Measurements from ENCODE around the gene CHD9.

Gene CHD9

GRCh38 chr16:53078247-53078646 lies 23.5 kb downstream of the CHD9 start:
- H3K27ac ChIP-seq: no peak overlapping the region
- no peak overlapping the region for H3K9ac ChIP-seq
- H3K9me3 ChIP-seq (replicated peaks in 1 of 11): peaks cover 24 to 37% (median 28%) of the 10 kb centered on the region in 11 experiments
- no peaks in the 10 kb centered on the region for H3K27me3 ChIP-seq
- H3K4me1 ChIP-seq: peaks cover 30 to 58% (median 45%) of the 10 kb centered on the region in 10 experiments
- H4K20me1 ChIP-seq: no peaks in the 10 kb centered on the region; a peak in 2 of 22 replicates
- H3K4me3 ChIP-seq: no peak overlapping the region
- no peak overlapping the region; a peak in 1 of 22 replicates for H3K4me2 ChIP-seq
- peaks cover 3 to 51% (median 26%) of the 10 kb centered on the region in 11 experiments; a peak in 20 of 22 replicates for H3K36me3 ChIP-seq
- TF ChIP-seq Cebpa-rat (IDR thresholded peaks at IDR 0.05): no peak

DNA sequence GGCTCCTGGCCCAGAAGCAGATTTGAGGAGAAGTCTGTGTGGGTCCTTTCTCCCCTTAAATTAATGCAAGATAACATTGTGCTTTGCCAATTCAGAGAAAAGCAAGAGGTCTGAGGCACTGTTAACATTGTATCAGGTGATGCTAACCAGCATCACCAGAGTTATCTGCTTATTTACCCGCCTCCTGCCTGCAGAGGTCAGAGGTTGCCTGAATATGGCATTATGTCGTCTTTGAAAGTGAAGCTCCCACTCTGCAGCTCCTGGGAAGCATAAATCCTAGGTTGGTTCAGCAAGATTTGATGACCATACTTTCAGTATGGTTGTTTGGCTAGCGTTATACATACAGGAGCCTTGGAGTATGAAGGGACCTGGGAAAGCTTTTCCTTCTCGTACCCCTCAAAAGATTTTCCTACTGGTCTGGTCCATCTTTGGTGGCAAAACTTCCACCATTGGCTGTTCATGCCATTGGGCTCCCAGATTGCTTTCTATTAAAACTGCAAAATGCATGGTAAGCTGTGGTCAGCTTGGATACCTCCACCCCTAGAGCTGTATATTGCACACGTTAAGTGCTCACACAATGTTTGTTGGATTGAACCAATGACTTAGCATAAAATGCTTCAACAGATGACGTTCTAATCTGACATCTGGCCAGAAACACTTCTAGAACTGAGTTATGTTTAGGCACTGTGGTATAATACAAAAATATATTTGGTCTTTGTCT lies 24.1 kb downstream of the CHD9 start:
- TF ChIP-seq Cebpa-rat (IDR thresholded peaks at IDR 0.05): no peak
- no peak overlapping the region for H3K4me3 ChIP-seq
- no peak overlapping the region for H3K9ac ChIP-seq
- no peaks in the 10 kb centered on the region; a peak in 2 of 22 replicates for H4K20me1 ChIP-seq
- peak overlapping the region in 1 of 11 experiments; percentile 12; a peak in 1 of 22 replicates for H3K27ac ChIP-seq
- H3K4me1 ChIP-seq: peaks cover 30 to 62% (median 49%) of the 10 kb centered on the region in 10 experiments
- no peaks in the 10 kb centered on the region for H3K27me3 ChIP-seq
- peaks cover 17 to 30% (median 21%) of the 10 kb centered on the region in 11 experiments for H3K9me3 ChIP-seq (replicated peaks in 1 of 11)
- H3K36me3 ChIP-seq: peaks cover 0 to 51% (median 21%) of the 10 kb centered on the region in 11 experiments; a peak in 19 of 22 replicates
- H3K4me2 ChIP-seq: peak overlapping the region in 2 of 11 experiments; percentile 10 to 12; a peak in 3 of 22 replicates

GRCh38 chr16:53080345-53081031 lies 25.7 kb downstream of the CHD9 start:
- Histone ChIP-seq H3K4me3 (no peak overlapping the region), H3K27ac (peak overlapping the region in 2 of 11 experiments; percentile 4 to 30; a peak in 1 of 22 replicates), H3K4me1 (peaks cover 36 to 77% (median 65%) of the 10 kb centered on the region in 10 experiments), H3K9ac (no peak overlapping the region), H3K36me3 (peaks cover 0 to 37% (median 7%) of the 10 kb centered on the region in 11 experiments; a peak in 16 of 22 replicates), H4K20me1 (no peaks in the 10 kb centered on the region; a peak in 2 of 22 replicates), H3K9me3 (replicated peaks in 1 of 11) (peaks cover 2 to 14% (median 5%) of the 10 kb centered on the region in 11 experiments; a peak in 20 of 22 replicates), H3K27me3 (no peaks in the 10 kb centered on the region), H3K4me2 (peak overlapping the region in 6 of 11 experiments; percentile 10 to 36 (median 26); a peak in 6 of 22 replicates)
- no peak for TF ChIP-seq Cebpa-rat (IDR thresholded peaks at IDR 0.05)

DNA sequence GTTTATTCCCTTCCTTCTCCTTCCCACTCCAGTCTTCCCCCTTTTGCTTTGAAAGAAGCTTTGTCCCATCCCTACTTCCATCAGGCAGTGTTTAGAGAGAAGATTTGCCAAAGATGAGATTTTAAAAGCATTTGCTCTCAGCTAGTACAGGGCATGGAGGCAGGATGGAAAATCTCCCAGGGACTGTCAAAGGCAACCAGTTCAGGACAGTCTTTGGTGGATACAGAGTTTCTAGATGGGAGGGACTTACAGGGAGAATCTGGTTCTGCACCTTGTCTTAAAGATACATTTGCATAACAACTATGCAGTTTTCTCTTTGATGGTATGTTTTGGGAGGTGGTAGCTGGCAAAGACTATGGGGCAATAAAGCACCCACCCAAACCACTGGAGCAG lies 26.2 kb downstream of the CHD9 start:
- no peak for TF ChIP-seq Cebpa-rat (IDR thresholded peaks at IDR 0.05)
- H4K20me1 ChIP-seq: no peaks in the 10 kb centered on the region; a peak in 2 of 22 replicates
- no peak overlapping the region for H3K9ac ChIP-seq
- H3K27ac ChIP-seq: peak overlapping the region in 1 of 11 experiments; percentile 4; a peak in 1 of 22 replicates
- peaks cover 0 to 9% (median 0%) of the 10 kb centered on the region in 11 experiments; a peak in 6 of 22 replicates for H3K9me3 ChIP-seq (replicated peaks in 1 of 11)
- H3K4me1 ChIP-seq: peaks cover 37 to 83% (median 70%) of the 10 kb centered on the region in 10 experiments
- H3K27me3 ChIP-seq: no peaks in the 10 kb centered on the region
- peak overlapping the region in 5 of 11 experiments; percentile 10 to 36 (median 27); a peak in 2 of 22 replicates for H3K4me2 ChIP-seq
- H3K4me3 ChIP-seq: no peak overlapping the region
- peaks cover 0 to 31% (median 3%) of the 10 kb centered on the region in 11 experiments; a peak in 8 of 22 replicates for H3K36me3 ChIP-seq

GRCh38 chr16:53081686-53082407 lies 27.1 kb downstream of the CHD9 start:
- peaks cover 43 to 90% (median 77%) of the 10 kb centered on the region in 10 experiments for H3K4me1 ChIP-seq
- no peak overlapping the region for H3K4me3 ChIP-seq
- H4K20me1 ChIP-seq: no peaks in the 10 kb centered on the region; a peak in 2 of 22 replicates
- H3K4me2 ChIP-seq: peak overlapping the region in 4 of 11 experiments; percentile 18 to 54 (median 42); a peak in 5 of 22 replicates
- TF ChIP-seq Cebpa-rat (IDR thresholded peaks at IDR 0.05): no peak
- 0 out of 22 replicates have a peak overlapping the region, but pooled peaks of 1 of the 11 experiments have one; percentile 16 for H3K27ac ChIP-seq
- no peak overlapping the region for H3K9ac ChIP-seq
- H3K9me3 ChIP-seq (replicated peaks in 1 of 11): peaks cover 0 to under 1% (median 0%) of the 10 kb centered on the region in 11 experiments; a peak in 1 of 22 replicates
- H3K36me3 ChIP-seq: peaks cover 0 to 26% (median 0%) of the 10 kb centered on the region in 11 experiments; a peak in 6 of 22 replicates
- no peaks in the 10 kb centered on the region for H3K27me3 ChIP-seq

DNA sequence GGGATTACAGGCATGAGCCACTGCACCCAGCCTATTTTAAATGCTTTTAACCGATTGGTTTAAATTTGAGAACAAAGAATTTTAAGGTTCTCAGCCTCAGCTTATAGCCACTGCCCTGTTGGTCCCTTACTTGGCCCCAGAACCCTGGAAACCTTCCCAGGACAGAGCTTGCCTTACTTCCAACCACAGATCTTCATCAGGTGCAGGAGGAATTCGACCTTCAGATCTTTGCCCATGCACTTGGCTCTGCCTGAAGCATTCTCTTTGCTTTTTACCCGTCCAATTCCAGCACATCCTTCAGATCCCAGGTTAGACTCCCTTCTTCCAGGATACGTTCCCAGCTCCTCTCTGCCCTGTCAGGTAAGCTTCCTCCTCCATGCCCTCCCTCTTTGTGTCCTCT lies 27.7 kb downstream of the CHD9 start:
- Histone ChIP-seq H3K4me2 (peak overlapping the region in 6 of 11 experiments; percentile 9 to 54 (median 30); a peak in 10 of 22 replicates), H3K9ac (no peak overlapping the region), H3K27me3 (no peaks in the 10 kb centered on the region), H4K20me1 (no peaks in the 10 kb centered on the region; a peak in 2 of 22 replicates), H3K9me3 (replicated peaks in 1 of 11) (no peaks in the 10 kb centered on the region), H3K4me3 (no peak overlapping the region), H3K27ac (peak overlapping the region in 1 of 11 experiments; percentile 16; a peak in 1 of 22 replicates), H3K4me1 (peaks cover 43 to 90% (median 77%) of the 10 kb centered on the region in 10 experiments), H3K36me3 (peaks cover 0 to 30% (median 0%) of the 10 kb centered on the region in 11 experiments; a peak in 8 of 22 replicates)
- TF ChIP-seq Cebpa-rat (IDR thresholded peaks at IDR 0.05): no peak

DNA sequence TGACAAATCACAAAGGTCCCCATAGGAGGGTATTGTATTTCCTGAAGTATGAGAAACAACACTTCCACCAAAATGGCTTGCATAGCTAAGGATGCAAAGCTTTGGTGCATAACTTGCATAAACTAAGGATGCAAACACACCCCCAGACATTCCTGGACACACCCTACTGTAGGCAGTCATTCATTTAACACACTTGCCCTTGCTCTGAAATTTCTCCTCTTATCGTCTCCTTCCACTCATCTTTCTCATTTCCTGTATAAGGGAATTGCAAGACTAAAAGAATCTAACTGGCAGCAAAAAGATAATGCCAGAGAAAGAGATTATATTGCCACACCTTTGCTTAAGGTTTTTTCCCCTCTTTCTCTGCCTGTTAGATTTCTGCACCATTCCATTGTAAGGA lies 28.3 kb downstream of the CHD9 start:
- H3K9ac ChIP-seq: no peak overlapping the region
- H3K4me1 ChIP-seq: peaks cover 40 to 90% (median 76%) of the 10 kb centered on the region in 10 experiments
- H3K27me3 ChIP-seq: no peaks in the 10 kb centered on the region
- H4K20me1 ChIP-seq: no peaks in the 10 kb centered on the region; a peak in 2 of 22 replicates
- H3K36me3 ChIP-seq: peaks cover 0 to 34% (median 0%) of the 10 kb centered on the region in 11 experiments; a peak in 8 of 22 replicates
- no peak for TF ChIP-seq Cebpa-rat (IDR thresholded peaks at IDR 0.05)
- H3K9me3 ChIP-seq (replicated peaks in 1 of 11): no peaks in the 10 kb centered on the region
- 0 out of 22 replicates have a peak overlapping the region, but pooled peaks of 1 of the 11 experiments have one; percentile 16 for H3K27ac ChIP-seq
- H3K4me2 ChIP-seq: peak overlapping the region in 6 of 11 experiments; percentile 9 to 54 (median 30); a peak in 7 of 22 replicates
- H3K4me3 ChIP-seq: no peak overlapping the region

DNA sequence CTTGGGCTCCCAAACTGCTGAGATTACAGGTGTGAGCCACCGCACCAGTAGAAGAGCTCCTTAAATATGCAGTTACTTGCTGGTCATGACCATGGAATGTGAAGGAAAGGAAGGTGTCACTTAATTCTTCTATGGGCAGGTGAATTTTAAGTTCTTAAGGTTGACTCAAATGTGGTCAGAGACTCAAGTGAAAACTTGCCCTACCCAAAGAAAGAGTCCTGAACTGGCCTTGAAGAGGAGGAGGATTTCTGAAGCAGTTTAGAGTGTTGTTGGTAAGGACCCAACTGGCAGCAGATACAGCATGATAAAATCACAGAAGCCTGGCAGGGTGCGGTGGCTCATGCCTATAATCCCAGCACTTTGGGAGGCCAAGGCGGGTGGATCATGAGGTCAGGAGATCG lies 29.4 kb downstream of the CHD9 start:
- Histone ChIP-seq H3K27ac (peak overlapping the region in 6 of 11 experiments; percentile 14 to 96 (median 84); a peak in 7 of 22 replicates), H3K9me3 (replicated peaks in 1 of 11) (no peaks in the 10 kb centered on the region), H3K4me2 (peak overlapping the region in 7 of 11 experiments; percentile 77 to 91 (median 81); a peak in 12 of 22 replicates), H4K20me1 (no peaks in the 10 kb centered on the region; a peak in 2 of 22 replicates), H3K4me3 (no peak overlapping the region), H3K27me3 (no peaks in the 10 kb centered on the region), H3K4me1 (peaks cover 41 to 92% (median 79%) of the 10 kb centered on the region in 10 experiments), H3K9ac (no peak overlapping the region), H3K36me3 (peaks cover 0 to 26% (median 0%) of the 10 kb centered on the region in 11 experiments; a peak in 8 of 22 replicates)
- no peak for TF ChIP-seq Cebpa-rat (IDR thresholded peaks at IDR 0.05)
